K562 (cell line): ENCODE results near the gene ITSN2. TPM values are rescaled to one million over a fixed set of nuclear protein-coding genes. Genes with fewer than 3 reads are reported as not detected.

Source experiments
- ATAC-seq: fragments of 200-7000 bp; cut with Tn5 transposase; 3 replicates; pipeline ENCODE4 v1.9.1; 2020; ENCODE audit warnings: moderate library complexity
- BruUV-seq: library from RNA; stranded (reverse); fragments of 400-500 nt; replicated peaks from 2 replicates; lab custom pipeline; 2021; lab: Mats Ljungman, UMichigan
- CTCF ChIA-PET: fragments of 300-600 bp; formaldehyde crosslinking; extraction: SDS; loops from one replicate; lab custom pipeline; 2021; ENCODE audit warnings: low intra/inter-chr PET ratio; lab: Yijun Ruan, JAX
- POLR2A ChIA-PET: fragments of 300-600, 350-650 bp; sonication (Branson Sonifier 250); formaldehyde crosslinking; extraction: SDS; loops from one replicate; lab custom pipeline; 2021; ENCODE audit warnings: antibody characterized with exemption, inconsistent platforms; lab: Yijun Ruan, JAX
- DNase-seq, 4 experiments: peaks; one replicate each; pipeline versions ENCODE4 v3.0.0 to v3.0.0-alpha.2; 2011 to 2018; ENCODE audit warnings: low spot score in 3 of 4, mixed read lengths in 3 of 4; ENCODE audit errors: extremely low read depth in 1 of 4
- FAIRE-seq: peaks from 2 replicates; lab custom pipeline; 2011; peaks lifted over from hg19 to GRCh38; lab: Jason Lieb, UNC
- H2AFZ ChIP-seq: 2 replicates; pipeline ENCODE4 v1.6.0; 2011; ENCODE audit warnings: low read depth, low read length, control low read depth, inconsistent platforms
- H3K27ac ChIP-seq: fragments of 200-600 bp; 3 replicates; pipeline ENCODE4 v1.8.0; 2011; ENCODE audit warnings: low read depth, mild to moderate bottlenecking, control low read depth, inconsistent platforms, low read length, moderate library complexity, mixed read lengths; ENCODE audit errors: extremely low read depth
- H3K27me3 ChIP-seq, 2 experiments: fragments of 300-600 bp in 1 of 2; 2 replicates in 1 of 2; 3 replicates in 1 of 2; pipeline versions ENCODE4 v1.6.0 to v1.8.0; 2011; ENCODE audit warnings: inconsistent platforms in 2 of 2, low read length in 2 of 2, mild to moderate bottlenecking in 1 of 2, mixed read lengths in 1 of 2, moderate library complexity in 1 of 2; ENCODE audit not compliant: control insufficient read depth in 2 of 2, insufficient read depth in 2 of 2
- H3K36me3 ChIP-seq: fragments of 300-600 bp; 3 replicates; pipeline ENCODE4 v1.8.0; 2011; ENCODE audit warnings: mild to moderate bottlenecking, low read length, inconsistent platforms; ENCODE audit not compliant: control insufficient read depth, insufficient read depth
- H3K4me1 ChIP-seq, 2 experiments: fragments of 200-600 bp in 1 of 2; replicated peaks in 1 of 2; 2 replicates in 1 of 2; 3 replicates in 1 of 2; pipeline versions ENCODE4 v1.5.1 to v1.8.0; 2011; ENCODE audit warnings: inconsistent platforms in 2 of 2, low read length in 2 of 2, mild to moderate bottlenecking in 1 of 2, mixed read lengths in 1 of 2, moderate library complexity in 1 of 2; ENCODE audit not compliant: control insufficient read depth in 2 of 2, insufficient read depth in 2 of 2
- H3K4me2 ChIP-seq: 2 replicates; pipeline ENCODE4 v1.6.1; 2011; ENCODE audit warnings: low read length, control low read depth, inconsistent platforms, mixed read lengths; ENCODE audit not compliant: insufficient read depth
- H3K4me3 ChIP-seq: fragments of 200-600 bp; sonication (generic), shearing (Covaris generic); 2 replicates; pipeline ENCODE4 v1.5.1; 2016; ENCODE audit warnings: control low read depth, inconsistent platforms
- H3K79me2 ChIP-seq: fragments of 200-600 bp; 3 replicates; pipeline ENCODE4 v1.8.0; 2011; ENCODE audit warnings: low read length, inconsistent platforms; ENCODE audit not compliant: control insufficient read depth, insufficient read depth
- H3K9ac ChIP-seq, 2 experiments: 2 replicates each; pipeline versions ENCODE4 v1.6.0 to v1.6.1; 2011; ENCODE audit warnings: low read depth in 2 of 2, low read length in 2 of 2, control low read depth in 1 of 2, inconsistent platforms in 1 of 2, mild to moderate bottlenecking in 1 of 2, mixed read lengths in 1 of 2; ENCODE audit not compliant: insufficient read depth in 1 of 2
- H3K9me1 ChIP-seq: one replicate; pipeline ENCODE4 v1.6.0; 2011; ENCODE audit warnings: inconsistent platforms, mild to moderate bottlenecking, low read length, moderate library complexity; ENCODE audit not compliant: control insufficient read depth, insufficient read depth
- H3K9me3 ChIP-seq: replicated peaks from 2 replicates; pipeline ENCODE4 v1.5.1; 2011; ENCODE audit warnings: low read depth, low read length, inconsistent platforms; ENCODE audit not compliant: control insufficient read depth, insufficient read depth
- H4K20me1 ChIP-seq: replicated peaks from 2 replicates; pipeline ENCODE4 v1.6.1; 2011; ENCODE audit warnings: low read length, inconsistent platforms, mixed read lengths; ENCODE audit not compliant: control insufficient read depth, insufficient read depth
- CHD2 ChIP-seq: IDR thresholded peaks from 2 replicates; pipeline ENCODE4 v1.6.1; 2011; ENCODE audit warnings: low read depth, low read length
- CHD7 ChIP-seq: fragments of 200-600 bp; sonication (generic); IDR thresholded peaks from one replicate; pipeline ENCODE4 v1.6.1; 2012; ENCODE audit warnings: mild to moderate bottlenecking, low read depth, low read length, inconsistent platforms
- GATAD2A ChIP-seq: fragments of 450-650 bp; IDR thresholded peaks from 2 replicates; pipeline ENCODE4 v1.6.1; 2017
- GTF2E2 ChIP-seq: fragments of 200-800 bp; sonication (Bioruptor generic); IDR thresholded peaks from 2 replicates; pipeline ENCODE4 v1.6.1; 2016; ENCODE audit warnings: missing genetic modification characterization, missing compliant biosample characterization
- HIVEP1 ChIP-seq: fragments of 250-450 bp; sonication (Bioruptor Pico); IDR thresholded peaks from 2 replicates; pipeline ENCODE4 v1.4.0; 2020; ENCODE audit warnings: mild to moderate bottlenecking
- KDM1A ChIP-seq, 2 experiments: fragments of 450-650 bp; IDR thresholded peaks; 2 replicates each; pipeline ENCODE4 v1.6.1; 2016; ENCODE audit warnings: mild to moderate bottlenecking in 2 of 2
- SMC3 ChIP-seq: conservative IDR thresholded peaks from 2 replicates; pipeline ENCODE4 v1.6.1; 2011; ENCODE audit warnings: low read depth, low read length, improper control_type of control experiment; ENCODE audit not compliant: insufficient read depth
- TARDBP ChIP-seq: fragments of 450-650 bp; IDR thresholded peaks from 2 replicates; pipeline ENCODE4 v1.6.1; 2016
- TCF3 ChIP-seq: sonication (generic); formaldehyde crosslinking; IDR thresholded peaks from 2 replicates; pipeline ENCODE4 v1.4.0; 2020; ENCODE audit warnings: mild to moderate bottlenecking, missing genetic modification reagents
- ZNF197 ChIP-seq: fragments of 200-800 bp; sonication (Bioruptor generic); IDR thresholded peaks from 2 replicates; pipeline ENCODE4 v1.6.1; 2016; ENCODE audit warnings: low read depth, missing genetic modification characterization, missing compliant biosample characterization
- ZNF445 ChIP-seq: fragments of 250-450 bp; sonication (Bioruptor Pico); IDR thresholded peaks from 2 replicates; pipeline ENCODE4 v1.4.0; 2020; ENCODE audit warnings: low read depth, mild to moderate bottlenecking, moderate library complexity
- WGBS: fragments of 100-300 bp; shearing (Covaris generic); methylation state at CpG from one replicate; pipeline ENCODE4 v1.1.6; 2016; ENCODE audit warnings: low coverage, mixed read lengths; ENCODE audit not compliant: insufficient coverage; ENCODE audit errors: missing lambda C conversion rate; 5-methylcytosine and 5-hydroxymethylcytosine counted together
- in situ Hi-C: fragments of 300-500 bp; cut with MboI; formaldehyde crosslinking; loops from 4 replicates; pipeline ENCODE4 v1.15.0; 2018; ENCODE audit warnings: inconsistent platforms, mixed read lengths
- intact Hi-C: fragments of 100-400 bp; cut with micrococcal nuclease; formaldehyde crosslinking; loops from 2 replicates; pipeline ENCODE4 v1.14.2; 2022
- polyA plus RNA-seq, 8 experiments: library from polyadenylated mRNA; depleted of rRNA in 4 of 8; stranded (reverse) in 5 of 8; unstranded in 3 of 8; fragments of >200 nt; fragmentation: Nextera tagmentation in 2 of 8; fragmentation: Illumina TruSeq in 1 of 8; extraction: Ambion mirVana in 2 of 8; extraction: Trizol in 1 of 8; gene quantifications; 2 replicates each; pipeline versions ENCODE4 v1.2.1 to v1.2.3, GENCODE V29; 2011 to 2014; ENCODE audit warnings: inconsistent platforms in 1 of 8, missing spikeins in 1 of 8
- total RNA-seq, 7 experiments: library from RNA; depleted of rRNA in 6 of 7; stranded (reverse); fragments of >200 nt in 6 of 7; fragmentation: Illumina TruSeq in 2 of 7; extraction: Trizol in 2 of 7; gene quantifications; 2 replicates each; pipeline versions ENCODE4 v1.2.1 to v1.2.3, GENCODE V29; 2011 to 2021; ENCODE audit warnings: low replicate concordance in 1 of 7
- TF ChIP-seq, protein P1 (sequence below): sonication (generic); formaldehyde crosslinking; IDR thresholded peaks from 2 replicates; pipeline ENCODE4 v1.8.1; 2023; ENCODE audit warnings: mild to moderate bottlenecking, missing genetic modification reagents

Gene ITSN2
- total and polyA plus RNA-seq, 9 of the 15 experiments (the other 6 are each of a cell fraction or from before 2014, with no cell fraction given), result 6.6 to 19.9 (median 15.2) TPM

DNA sequence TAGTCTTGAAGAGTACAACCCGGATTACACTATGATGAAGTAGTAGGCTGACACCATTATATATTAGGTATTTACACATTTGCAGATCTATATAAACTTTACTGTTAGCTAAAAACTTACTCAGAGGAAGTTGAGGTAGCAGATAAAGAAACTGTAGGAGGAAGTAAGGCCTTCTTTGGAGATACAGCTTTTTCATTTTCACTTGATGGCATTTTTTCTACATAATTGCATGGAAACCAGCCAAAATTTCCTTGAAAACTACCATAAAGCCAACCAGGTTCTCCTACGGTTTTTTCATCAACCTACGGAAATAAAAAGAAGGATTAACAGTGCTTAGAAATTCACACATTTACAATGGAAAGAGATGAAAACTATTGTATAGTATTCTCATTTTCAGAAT, 98.9 kb downstream of the ITSN2 start:
- H3K36me3 ChIP-seq, result no peaks in the 10 kb centered on the region; the same call in 2 of the 3 replicates
- in situ Hi-C loops, result no loop called here
- no peak for TF ChIP-seq CHD7
- no peak for TF ChIP-seq KDM1A (IDR thresholded peaks at IDR 0.05)
- TF ChIP-seq ZNF197 (CRISPR knock-in tag), result no peak
- TF ChIP-seq GTF2E2 (tag), result no peak
- TF ChIP-seq, protein P1, sequence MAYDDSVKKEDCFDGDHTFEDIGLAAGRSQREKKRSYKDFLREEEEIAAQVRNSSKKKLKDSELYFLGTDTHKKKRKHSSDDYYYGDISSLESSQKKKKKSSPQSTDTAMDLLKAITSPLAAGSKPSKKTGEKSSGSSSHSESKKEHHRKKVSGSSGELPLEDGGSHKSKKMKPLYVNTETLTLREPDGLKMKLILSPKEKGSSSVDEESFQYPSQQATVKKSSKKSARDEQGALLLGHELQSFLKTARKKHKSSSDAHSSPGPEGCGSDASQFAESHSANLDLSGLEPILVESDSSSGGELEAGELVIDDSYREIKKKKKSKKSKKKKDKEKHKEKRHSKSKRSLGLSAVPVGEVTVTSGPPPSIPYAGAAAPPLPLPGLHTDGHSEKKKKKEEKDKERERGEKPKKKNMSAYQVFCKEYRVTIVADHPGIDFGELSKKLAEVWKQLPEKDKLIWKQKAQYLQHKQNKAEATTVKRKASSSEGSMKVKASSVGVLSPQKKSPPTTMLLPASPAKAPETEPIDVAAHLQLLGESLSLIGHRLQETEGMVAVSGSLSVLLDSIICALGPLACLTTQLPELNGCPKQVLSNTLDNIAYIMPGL, result no peak
- TF ChIP-seq ZNF445 (CRISPR knock-in tag), result no peak
- no peak for TF ChIP-seq TCF3 (CRISPR knock-in tag)
- TF ChIP-seq CHD2, result no peak
- no peak for TF ChIP-seq TARDBP
- TF ChIP-seq HIVEP1, result no peak
- no peak for TF ChIP-seq GATAD2A
- TF ChIP-seq SMC3, result no peak

More for the DNA sequence above, 98.9 kb downstream of the ITSN2 start:
- Histone ChIP-seq H3K79me2 (no peaks in the 10 kb centered on the region), H3K27ac (no peak overlapping the region), H3K9me1 (no peaks in the 10 kb centered on the region), H3K4me1 (no peaks in the 10 kb centered on the region; a peak in 1 of 5 replicates), H2AFZ (no peak overlapping the region), H3K27me3 (no peaks in the 10 kb centered on the region), H3K9ac (no peak overlapping the region), H3K9me3 (no peaks in the 10 kb centered on the region), H4K20me1 (no peaks in the 10 kb centered on the region), H3K4me2 (no peak overlapping the region), H3K4me3 (no peak overlapping the region)
- intact Hi-C loops, result no loop called here
- ATAC-seq (no peak), FAIRE-seq (no peak), DNase-seq (no peak)
- WGBS, result 57% methylated on average over 3 of the region's 3 CpGs
- ChIA-PET POLR2A (no interaction called here), CTCF (no interaction called here)
- no TSS peak for BruUV-seq
